Kidney (tissue), 14 donors: ENCODE results near the gene SFT2D3. TPM values are rescaled to one million over a fixed set of nuclear protein-coding genes. Genes with fewer than 3 reads are reported as not detected.

Experiments used
- DNase-seq, 5 donors: peaks; one replicate each; pipeline ENCODE4 v3.0.0-alpha.2; 2013 to 2020
- FAIRE-seq: peaks from 2 replicates; lab custom pipeline; 2012; peaks lifted over from hg19 to GRCh38; lab: Jason Lieb, UNC
- H3K27ac ChIP-seq, 2 donors: one replicate each; pipeline ENCODE4 v1.7.0; 2013; ENCODE audit warnings: low read depth in 2 of 2, low read length in 2 of 2, inconsistent platforms in 1 of 2
- H3K27me3 ChIP-seq: one replicate; pipeline ENCODE4 v1.7.1; 2013; ENCODE audit warnings: low read length, inconsistent platforms; ENCODE audit not compliant: control insufficient read depth, insufficient read depth
- H3K36me3 ChIP-seq, 3 donors: one replicate each; pipeline versions ENCODE4 v1.7.0 to v1.7.1; 2013; ENCODE audit warnings: low read length in 3 of 3, control low read depth in 1 of 3, inconsistent platforms in 1 of 3; ENCODE audit not compliant: insufficient read depth in 3 of 3, control insufficient read depth in 2 of 3
- H3K4me1 ChIP-seq, 3 donors: one replicate each; pipeline versions ENCODE4 v1.7.0 to v1.7.1; 2013; ENCODE audit warnings: low read length in 3 of 3, inconsistent platforms in 1 of 3, low read depth in 1 of 3; ENCODE audit not compliant: control insufficient read depth in 2 of 3, insufficient read depth in 2 of 3
- H3K4me3 ChIP-seq, 3 donors: one replicate each; pipeline versions ENCODE4 v1.7.0 to v1.8.1; 2013; ENCODE audit warnings: low read length in 3 of 3, control low read depth in 1 of 3, inconsistent platforms in 1 of 3
- H3K9ac ChIP-seq, 3 donors: one replicate each; pipeline versions ENCODE4 v1.7.0 to v1.7.1; 2013; ENCODE audit warnings: low read length in 3 of 3, control low read depth in 1 of 3, inconsistent platforms in 1 of 3
- H3K9me3 ChIP-seq, 3 donors: one replicate each; pipeline versions ENCODE4 v1.7.0 to v1.7.1; 2013; ENCODE audit warnings: low read length in 3 of 3, control low read depth in 1 of 3, inconsistent platforms in 1 of 3; ENCODE audit not compliant: control insufficient read depth in 2 of 3, insufficient read depth in 1 of 3
- intact Hi-C: fragments of 100-400 bp; cut with DNase I; formaldehyde crosslinking; loops from one replicate; pipeline ENCODE4 v1.11.1; 2022
- polyA plus RNA-seq: library from polyadenylated mRNA; stranded (reverse); fragments of 350-450 nt; fragmentation: Illumina TruSeq; extraction: RNeasy Lipid Tissue Mini Kit (QIAGEN cat#74804); gene quantifications from one replicate; pipeline ENCODE4 v1.2.3, GENCODE V29; 2014; ENCODE audit warnings: low read depth, low replicate concordance; ENCODE audit not compliant: insufficient read depth
- total RNA-seq: library from RNA; stranded (reverse); fragmentation: NEBNext Ultra II Directional; extraction: Animal tissue kit (Norgen Biotek cat#: 25700); gene quantifications from one replicate; pipeline ENCODE4 v1.2.1, GENCODE V29; 2021
- TF ChIP-seq, protein P1 (sequence below): IDR thresholded peaks from 3 replicates; pipeline ENCODE4 v1.5.1; 2012; ENCODE audit warnings: mild to moderate bottlenecking, moderate library complexity, borderline replicate concordance; ENCODE audit not compliant: insufficient read depth; ENCODE audit errors: extremely low read depth
- donor health status: control.
- donor health status: control.
- donor health status: control.
- donor health status: control.
- donor health status: control.
- donor health status: DM: yes; HTN: yes; CAD: no.
- donor health status: Normal renal cell carcinoma (clear cell type).

The SFT2D3 gene
- total and polyA plus RNA-seq, 2 donors from 2014 or later: 5.1 to 9.3 TPM

DNA sequence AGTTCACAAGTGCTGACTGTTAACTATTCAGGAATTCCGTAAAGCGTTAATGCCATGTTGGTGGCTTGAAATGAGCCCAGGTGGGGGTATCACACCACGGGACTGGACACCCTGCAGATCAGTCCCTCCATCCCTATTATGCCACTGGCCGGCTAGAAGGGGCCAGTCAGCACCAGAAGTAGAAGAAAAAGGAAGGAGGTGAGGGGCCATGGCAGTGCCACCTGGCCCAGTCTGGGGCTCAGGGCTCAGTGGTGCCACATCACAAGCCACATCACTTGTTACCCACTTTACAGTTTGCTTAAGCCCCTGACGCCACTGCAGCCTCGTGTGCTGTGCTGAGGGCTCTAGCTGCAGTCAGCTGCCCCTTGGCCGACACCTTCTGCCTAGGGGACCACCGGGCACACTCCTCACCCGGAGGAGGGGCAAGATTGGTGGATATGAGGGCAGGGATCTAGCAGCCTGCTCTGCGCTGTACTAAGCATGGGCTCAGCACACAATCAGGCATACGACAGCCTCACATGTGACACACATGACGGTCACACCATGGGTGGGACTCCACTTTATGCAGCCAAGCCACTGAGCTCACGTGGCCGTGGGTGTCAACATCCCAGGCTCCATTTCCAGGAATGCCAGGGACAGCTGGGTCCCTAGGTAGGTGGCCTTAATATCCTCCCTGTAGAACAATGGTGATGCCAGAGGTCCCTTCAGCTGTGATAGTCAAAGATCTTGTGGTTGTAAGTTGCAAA lies 29.6 kb upstream of the SFT2D3 start:
- no peak overlapping the region for H3K27ac ChIP-seq
- no peaks in the 10 kb centered on the region for H3K9me3 ChIP-seq
- peaks cover under 1% of the 10 kb centered on the region for H3K27me3 ChIP-seq
- DNase-seq: peak in 2 of 5 donors; percentile 25 to 70
- no peak overlapping the region for H3K4me3 ChIP-seq
- peaks cover 0 to 12% (median 0%) of the 10 kb centered on the region in 3 donors for H3K4me1 ChIP-seq
- TF ChIP-seq, protein P1, sequence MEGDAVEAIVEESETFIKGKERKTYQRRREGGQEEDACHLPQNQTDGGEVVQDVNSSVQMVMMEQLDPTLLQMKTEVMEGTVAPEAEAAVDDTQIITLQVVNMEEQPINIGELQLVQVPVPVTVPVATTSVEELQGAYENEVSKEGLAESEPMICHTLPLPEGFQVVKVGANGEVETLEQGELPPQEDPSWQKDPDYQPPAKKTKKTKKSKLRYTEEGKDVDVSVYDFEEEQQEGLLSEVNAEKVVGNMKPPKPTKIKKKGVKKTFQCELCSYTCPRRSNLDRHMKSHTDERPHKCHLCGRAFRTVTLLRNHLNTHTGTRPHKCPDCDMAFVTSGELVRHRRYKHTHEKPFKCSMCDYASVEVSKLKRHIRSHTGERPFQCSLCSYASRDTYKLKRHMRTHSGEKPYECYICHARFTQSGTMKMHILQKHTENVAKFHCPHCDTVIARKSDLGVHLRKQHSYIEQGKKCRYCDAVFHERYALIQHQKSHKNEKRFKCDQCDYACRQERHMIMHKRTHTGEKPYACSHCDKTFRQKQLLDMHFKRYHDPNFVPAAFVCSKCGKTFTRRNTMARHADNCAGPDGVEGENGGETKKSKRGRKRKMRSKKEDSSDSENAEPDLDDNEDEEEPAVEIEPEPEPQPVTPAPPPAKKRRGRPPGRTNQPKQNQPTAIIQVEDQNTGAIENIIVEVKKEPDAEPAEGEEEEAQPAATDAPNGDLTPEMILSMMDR: no peak
- intact Hi-C loops: no loop called here
- H3K36me3 ChIP-seq: no peaks in the 10 kb centered on the region
- no peak overlapping the region for H3K9ac ChIP-seq
- no peak for FAIRE-seq

DNA sequence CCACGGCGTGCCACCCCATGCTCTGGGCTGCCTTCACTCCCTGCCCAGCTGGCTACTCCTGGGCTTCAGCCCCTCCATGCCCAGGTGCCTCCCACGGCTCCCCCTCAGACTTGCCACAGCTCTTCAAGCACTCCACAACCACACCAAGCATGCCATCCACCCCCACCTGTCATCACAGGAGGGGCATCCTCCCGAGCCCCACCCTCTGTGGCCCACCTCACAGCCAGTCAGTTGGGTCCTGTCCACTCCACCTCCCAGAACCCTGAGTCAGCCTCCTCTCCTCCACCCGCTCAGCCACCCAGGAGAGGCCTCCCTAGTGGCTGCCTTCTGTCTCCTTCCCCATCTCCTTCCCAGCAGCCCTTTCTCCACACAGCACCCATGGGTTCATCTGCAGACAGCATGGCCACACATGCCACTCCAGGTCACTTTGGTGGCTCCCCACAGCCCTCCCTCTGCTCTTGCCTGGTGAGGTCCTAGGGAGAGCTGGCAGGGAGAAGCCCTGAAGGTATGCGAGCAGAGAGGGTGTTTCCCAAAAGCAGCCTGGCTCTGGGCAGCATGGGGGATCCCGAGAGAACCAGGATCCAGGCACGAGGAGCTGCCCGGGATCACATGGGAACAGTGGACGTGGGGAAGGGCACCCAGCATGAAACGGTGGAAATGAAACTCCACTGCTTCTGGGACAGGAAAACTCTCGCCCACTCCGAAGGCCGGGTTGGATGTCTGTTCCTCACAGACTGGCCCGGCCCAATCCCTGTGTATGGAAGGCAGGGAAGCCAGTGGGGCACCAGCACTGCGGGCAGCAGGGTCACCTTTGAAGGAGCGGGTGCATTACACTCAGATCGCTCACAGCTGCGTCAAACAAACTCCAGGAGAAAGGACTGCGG lies 28.7 kb upstream of the SFT2D3 start:
- Histone ChIP-seq H3K4me1 (peaks cover 0 to 15% (median 0%) of the 10 kb centered on the region in 3 donors), H3K27ac (peak overlapping the region; percentile 34 to 54), H3K36me3 (no peaks in the 10 kb centered on the region), H3K9ac (no peak overlapping the region), H3K9me3 (no peaks in the 10 kb centered on the region), H3K4me3 (peak overlapping the region in 2 of 3 donors; percentile 12 to 58), H3K27me3 (peaks cover 5% of the 10 kb centered on the region)
- TF ChIP-seq, protein P1: no peak
- FAIRE-seq (no peak), DNase-seq (peak in 2 of 5 donors; percentile 47 to 65)
- intact Hi-C loops: no loop called here

DNA sequence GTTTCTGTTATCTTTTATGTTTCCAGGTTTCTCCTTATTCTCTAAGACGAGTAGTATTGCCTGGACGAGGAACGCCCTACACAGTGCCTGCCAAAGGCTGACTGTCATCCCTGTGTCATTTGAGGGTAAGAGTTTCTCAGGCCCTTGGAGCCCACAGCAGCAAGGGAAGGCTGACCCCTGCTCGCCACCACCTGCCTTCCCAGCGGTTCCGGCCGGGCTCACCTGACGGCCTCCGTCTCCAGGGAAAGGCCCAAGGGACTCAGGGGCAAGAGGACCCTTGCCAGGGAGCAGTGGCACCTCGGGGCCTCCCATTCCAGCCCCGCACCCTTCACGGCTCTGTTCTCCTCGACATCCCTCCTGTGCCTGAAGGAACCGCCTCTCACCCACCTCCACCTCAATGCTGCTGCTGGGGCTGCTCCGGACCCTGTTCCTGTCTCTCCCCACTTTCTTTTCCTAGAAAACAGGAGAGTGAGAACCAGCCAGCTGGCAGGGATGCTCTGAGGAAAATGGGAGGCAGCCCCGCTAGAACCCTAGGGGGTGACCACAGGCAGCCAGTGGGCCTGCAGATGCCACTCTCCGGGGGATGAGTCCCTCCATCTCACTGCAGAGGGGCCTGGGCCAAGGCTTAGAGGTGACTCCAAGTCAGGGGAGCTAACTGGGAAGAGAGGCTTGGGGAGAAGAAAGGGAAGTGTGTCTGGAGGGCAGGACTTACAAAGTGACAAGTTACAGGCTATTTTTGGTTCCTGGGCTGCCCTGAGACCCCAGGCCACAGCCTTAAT lies 27.8 kb upstream of the SFT2D3 start:
- no peaks in the 10 kb centered on the region for H3K9me3 ChIP-seq
- peaks cover 0 to 15% (median 0%) of the 10 kb centered on the region in 3 donors for H3K4me1 ChIP-seq
- DNase-seq (peak in 1 of 5 donors; percentile 37), FAIRE-seq (no peak)
- peaks cover 5% of the 10 kb centered on the region for H3K27me3 ChIP-seq
- intact Hi-C loops: no loop called here
- H3K27ac ChIP-seq: peak overlapping the region in 1 of 2 donors; percentile 14
- no peaks in the 10 kb centered on the region for H3K36me3 ChIP-seq
- H3K4me3 ChIP-seq: peak overlapping the region in 2 of 3 donors; percentile 55 to 58
- TF ChIP-seq, protein P1: no peak
- H3K9ac ChIP-seq: peak overlapping the region in 1 of 3 donors; percentile 34
